ENCODE results near the gene C3orf20. TPM values are rescaled to one million over a fixed set of nuclear protein-coding genes. Genes with fewer than 3 reads are reported as not detected.

The C3orf20 gene
- total and polyA plus RNA-seq, 4 experiments from 2014 or later = 0.38 to 0.44 TPM; not detected in 2

- H3K4me3 Mint-ChIP-seq = no peak overlapping the region
- peaks cover 2 to 28% of the 10 kb centered on the region in 2 donors for H3K36me3 Mint-ChIP-seq
- POLR2A ChIA-PET (ENCODE audit: partially characterized antibody) = no interaction called here
- intact Hi-C loops (cut with micrococcal nuclease) = no loop called here
- H3K27me3 Mint-ChIP-seq = no peaks in the 10 kb centered on the region
- no peak overlapping the region for H3K27ac Mint-ChIP-seq
- peaks cover 0 to 18% (median 12%) of the 10 kb centered on the region in 8 donors for H3K9me3 Mint-ChIP-seq
- H3K9me3 ChIP-seq (ENCODE audit: control insufficient read depth in 1 of 2, low read length in 2 of 2) = no peaks in the 10 kb centered on the region
- no peak overlapping the region for H3K4me3 ChIP-seq (ENCODE audit: low read length in 2 of 2)
- H3K36me3 ChIP-seq (ENCODE audit: insufficient read depth, low read length) = no peaks in the 10 kb centered on the region
- no peaks in the 10 kb centered on the region for H3K27me3 ChIP-seq (ENCODE audit: insufficient read depth, low read length)
- H3K4me1 ChIP-seq (ENCODE audit: insufficient read depth, low read length) = no peaks in the 10 kb centered on the region
- no peaks in the 10 kb centered on the region for H3K4me1 Mint-ChIP-seq
- no peak overlapping the region for H3K27ac ChIP-seq (ENCODE audit: low read depth, low read length)
- CTCF ChIA-PET (ENCODE audit: partially characterized antibody) = no interaction called here
- DNase-seq = no peak
Observed at GRCh38 chr3:14716591-14716990, 41.6 kb downstream of the C3orf20 start.

GRCh38 chr3:14717307-14717706 lies 42.4 kb downstream of the C3orf20 start:
- Histone ChIP-seq H3K27ac (ENCODE audit: low read depth, low read length) (no peak overlapping the region), H3K36me3 (ENCODE audit: insufficient read depth, low read length) (no peaks in the 10 kb centered on the region), H3K27me3 (ENCODE audit: insufficient read depth, low read length) (no peaks in the 10 kb centered on the region), H3K9me3 (ENCODE audit: control insufficient read depth in 1 of 2, low read length in 2 of 2) (no peaks in the 10 kb centered on the region), H3K4me3 (ENCODE audit: low read length in 2 of 2) (no peak overlapping the region), H3K4me1 (ENCODE audit: insufficient read depth, low read length) (no peaks in the 10 kb centered on the region)
- Mint-ChIP-seq H3K4me3 (no peak overlapping the region), H3K4me1 (no peaks in the 10 kb centered on the region), H3K36me3 (peaks cover 0 to 34% of the 10 kb centered on the region in 2 donors), H3K9me3 (peaks cover 0 to 17% (median 11%) of the 10 kb centered on the region in 8 donors), H3K27me3 (no peaks in the 10 kb centered on the region), H3K27ac (no peak overlapping the region)
- ChIA-PET POLR2A (ENCODE audit: partially characterized antibody) (no interaction called here), CTCF (ENCODE audit: partially characterized antibody) (no interaction called here)
- DNase-seq = no peak
- intact Hi-C loops (cut with micrococcal nuclease) = no loop called here

- DNase-seq = no peak
- Mint-ChIP-seq H3K9me3 (peaks cover 0 to 7% (median under 1%) of the 10 kb centered on the region in 8 donors), H3K4me1 (no peaks in the 10 kb centered on the region), H3K4me3 (no peak overlapping the region), H3K36me3 (peaks cover 0 to 24% of the 10 kb centered on the region in 2 donors), H3K27ac (no peak overlapping the region), H3K27me3 (no peaks in the 10 kb centered on the region)
- Histone ChIP-seq H3K9me3 (ENCODE audit: control insufficient read depth in 1 of 2, low read length in 2 of 2) (no peaks in the 10 kb centered on the region), H3K4me1 (ENCODE audit: insufficient read depth, low read length) (no peaks in the 10 kb centered on the region), H3K27me3 (ENCODE audit: insufficient read depth, low read length) (no peaks in the 10 kb centered on the region), H3K27ac (ENCODE audit: low read depth, low read length) (no peak overlapping the region), H3K4me3 (ENCODE audit: low read length in 2 of 2) (no peak overlapping the region), H3K36me3 (ENCODE audit: insufficient read depth, low read length) (no peaks in the 10 kb centered on the region)
- ChIA-PET CTCF (ENCODE audit: partially characterized antibody) (no interaction called here), POLR2A (ENCODE audit: partially characterized antibody) (no interaction called here)
- intact Hi-C loops (cut with micrococcal nuclease) = no loop called here
Observed at GRCh38 chr3:14718539-14718938, 43.6 kb downstream of the C3orf20 start.

GRCh38 chr3:14719006-14719405 lies 44.1 kb downstream of the C3orf20 start:
- DNase-seq = no peak
- intact Hi-C loops (cut with micrococcal nuclease) = no loop called here
- no peaks in the 10 kb centered on the region for H3K27me3 Mint-ChIP-seq
- H3K9me3 ChIP-seq (ENCODE audit: control insufficient read depth in 1 of 2, low read length in 2 of 2) = no peaks in the 10 kb centered on the region
- H3K4me1 Mint-ChIP-seq = no peaks in the 10 kb centered on the region
- H3K27me3 ChIP-seq (ENCODE audit: insufficient read depth, low read length) = no peaks in the 10 kb centered on the region
- ChIA-PET CTCF (ENCODE audit: partially characterized antibody) (no interaction called here), POLR2A (ENCODE audit: partially characterized antibody) (no interaction called here)
- H3K4me1 ChIP-seq (ENCODE audit: insufficient read depth, low read length) = no peaks in the 10 kb centered on the region
- H3K36me3 ChIP-seq (ENCODE audit: insufficient read depth, low read length) = no peaks in the 10 kb centered on the region
- no peak overlapping the region for H3K27ac Mint-ChIP-seq
- H3K4me3 ChIP-seq (ENCODE audit: low read length in 2 of 2) = no peak overlapping the region
- H3K4me3 Mint-ChIP-seq = no peak overlapping the region
- peaks cover 0 to 23% of the 10 kb centered on the region in 2 donors for H3K36me3 Mint-ChIP-seq
- H3K9me3 Mint-ChIP-seq = peaks cover 0 to 6% (median 0%) of the 10 kb centered on the region in 8 donors
- no peak overlapping the region for H3K27ac ChIP-seq (ENCODE audit: low read depth, low read length)

- H3K27me3 ChIP-seq (ENCODE audit: insufficient read depth, low read length) = no peaks in the 10 kb centered on the region
- intact Hi-C loops (cut with micrococcal nuclease) = no loop called here
- CTCF ChIA-PET (ENCODE audit: partially characterized antibody) = no interaction called here
- no peak for DNase-seq
- no peaks in the 10 kb centered on the region for H3K4me1 ChIP-seq (ENCODE audit: insufficient read depth, low read length)
- no peaks in the 10 kb centered on the region for H3K27me3 Mint-ChIP-seq
- H3K9me3 ChIP-seq (ENCODE audit: control insufficient read depth in 1 of 2, low read length in 2 of 2) = no peaks in the 10 kb centered on the region
- H3K4me3 ChIP-seq (ENCODE audit: low read length in 2 of 2) = no peak overlapping the region
- POLR2A ChIA-PET (ENCODE audit: partially characterized antibody) = no interaction called here
- H3K36me3 Mint-ChIP-seq = peaks cover 0 to 21% of the 10 kb centered on the region in 2 donors
- H3K27ac Mint-ChIP-seq = no peak overlapping the region
- H3K9me3 Mint-ChIP-seq = peaks cover 0 to 4% (median 0%) of the 10 kb centered on the region in 8 donors
- H3K4me1 Mint-ChIP-seq = no peaks in the 10 kb centered on the region
- H3K4me3 Mint-ChIP-seq = no peak overlapping the region
- H3K27ac ChIP-seq (ENCODE audit: low read depth, low read length) = no peak overlapping the region
- no peaks in the 10 kb centered on the region for H3K36me3 ChIP-seq (ENCODE audit: insufficient read depth, low read length)
Observed at GRCh38 chr3:14721126-14721864, 46.4 kb downstream of the C3orf20 start.

- Histone ChIP-seq H3K36me3 (ENCODE audit: insufficient read depth, low read length) (no peaks in the 10 kb centered on the region), H3K27ac (ENCODE audit: low read depth, low read length) (no peak overlapping the region), H3K4me3 (ENCODE audit: low read length in 2 of 2) (no peak overlapping the region), H3K27me3 (ENCODE audit: insufficient read depth, low read length) (no peaks in the 10 kb centered on the region), H3K9me3 (ENCODE audit: control insufficient read depth in 1 of 2, low read length in 2 of 2) (no peaks in the 10 kb centered on the region), H3K4me1 (ENCODE audit: insufficient read depth, low read length) (no peaks in the 10 kb centered on the region)
- H3K9me3 Mint-ChIP-seq = peaks cover 0 to 4% (median 0%) of the 10 kb centered on the region in 8 donors
- DNase-seq = no peak
- CTCF ChIA-PET (ENCODE audit: partially characterized antibody) = interaction anchor here (0.6 kb wide), 1 partner anchor 184 kb away, joined by 3 read pairs; no protein-coding TSS in a partner anchor
- POLR2A ChIA-PET (ENCODE audit: partially characterized antibody) = no interaction called here
- peaks cover 0 to 10% of the 10 kb centered on the region in 2 donors for H3K36me3 Mint-ChIP-seq
- no peak overlapping the region for H3K27ac Mint-ChIP-seq
- H3K4me1 Mint-ChIP-seq = no peaks in the 10 kb centered on the region
- intact Hi-C loops (cut with micrococcal nuclease) = no loop called here
- no peaks in the 10 kb centered on the region for H3K27me3 Mint-ChIP-seq
- H3K4me3 Mint-ChIP-seq = no peak overlapping the region
Observed at GRCh38 chr3:14725013-14725412, 50.1 kb downstream of the C3orf20 start.

- ChIA-PET CTCF (ENCODE audit: partially characterized antibody) (no interaction called here), POLR2A (ENCODE audit: partially characterized antibody) (no interaction called here)
- Histone ChIP-seq H3K9me3 (ENCODE audit: control insufficient read depth in 1 of 2, low read length in 2 of 2) (no peaks in the 10 kb centered on the region), H3K36me3 (ENCODE audit: insufficient read depth, low read length) (no peaks in the 10 kb centered on the region), H3K27ac (ENCODE audit: low read depth, low read length) (no peak overlapping the region), H3K4me1 (ENCODE audit: insufficient read depth, low read length) (no peaks in the 10 kb centered on the region), H3K4me3 (ENCODE audit: low read length in 2 of 2) (no peak overlapping the region), H3K27me3 (ENCODE audit: insufficient read depth, low read length) (no peaks in the 10 kb centered on the region)
- no peak overlapping the region for H3K27ac Mint-ChIP-seq
- no peaks in the 10 kb centered on the region for H3K27me3 Mint-ChIP-seq
- H3K4me3 Mint-ChIP-seq = no peak overlapping the region
- H3K36me3 Mint-ChIP-seq = peaks cover 0 to 10% of the 10 kb centered on the region in 2 donors
- intact Hi-C loops (cut with micrococcal nuclease) = no loop called here
- H3K4me1 Mint-ChIP-seq = no peaks in the 10 kb centered on the region
- peaks cover 0 to 4% (median 0%) of the 10 kb centered on the region in 8 donors for H3K9me3 Mint-ChIP-seq
- no peak for DNase-seq
Observed at GRCh38 chr3:14725564-14726440, 50.9 kb downstream of the C3orf20 start.
